GM19397 (cell line): ENCODE results near the gene ATG16L2.
"Not testable (repeated sequence)": the region's sequence is repeated elsewhere in the genome, so short reads cannot be mapped to it uniquely, and the experiment has no call there.

ENCODE experiments used
- ATAC-seq: cut with Tn5 transposase; IDR thresholded peaks from one replicate; pipeline ENCODE4 v1.9.1; 2021; ENCODE audit warnings: mild to moderate bottlenecking, moderate library complexity; ENCODE audit not compliant: unreplicated experiment

ATG16L2 gene

DNA sequence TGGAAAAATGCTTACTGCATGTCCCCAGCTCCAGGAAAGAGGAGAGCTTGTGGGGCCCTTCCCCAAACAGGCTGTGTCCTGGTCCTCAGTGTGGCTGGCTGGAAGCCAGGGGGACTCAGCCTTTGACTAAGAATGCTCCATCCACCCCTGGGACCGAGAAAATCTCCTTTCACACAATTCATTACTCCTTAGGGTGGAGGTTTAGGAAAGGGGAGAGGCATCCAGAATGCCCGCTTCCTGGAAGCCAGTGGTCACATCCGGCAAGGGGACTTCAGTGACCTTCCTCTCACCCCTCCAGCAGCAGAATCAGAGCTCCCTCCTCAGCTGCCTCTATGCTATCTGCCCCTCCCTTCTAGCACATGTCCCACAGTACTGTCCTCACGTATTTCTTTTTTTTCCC lies 21.9 kb downstream of the ATG16L2 start:
- ATAC-seq = no peak

DNA sequence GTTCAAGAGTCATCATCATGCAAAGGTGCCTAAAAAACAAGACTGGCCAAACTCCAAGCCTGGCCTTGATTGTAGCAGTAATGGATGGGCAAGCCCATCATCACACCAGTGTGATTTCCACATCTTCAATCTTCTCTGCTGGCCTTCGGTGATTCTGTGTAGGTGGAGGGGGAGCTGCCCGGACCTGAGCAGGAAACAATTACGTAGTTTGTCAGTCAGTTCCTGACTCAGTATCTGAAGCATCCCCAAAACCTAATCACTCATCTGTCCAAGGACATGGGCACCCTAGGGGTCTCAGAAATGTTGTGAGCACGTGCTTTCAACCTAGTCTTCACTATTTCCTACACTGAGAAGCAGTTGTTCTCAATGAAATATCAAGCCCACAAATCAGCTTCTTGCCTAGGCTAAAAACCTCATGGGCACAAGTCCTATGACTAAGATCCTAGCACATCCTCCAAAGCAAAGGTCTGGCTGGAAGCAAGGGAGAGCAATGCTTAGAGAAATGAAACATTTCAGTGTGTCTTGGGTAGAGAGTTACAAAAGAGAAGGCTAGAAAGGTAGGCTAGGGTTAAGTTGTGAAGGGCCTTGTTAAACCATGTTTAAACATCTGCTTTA lies 24.6 kb downstream of the ATG16L2 start:
- ATAC-seq = no peak

DNA sequence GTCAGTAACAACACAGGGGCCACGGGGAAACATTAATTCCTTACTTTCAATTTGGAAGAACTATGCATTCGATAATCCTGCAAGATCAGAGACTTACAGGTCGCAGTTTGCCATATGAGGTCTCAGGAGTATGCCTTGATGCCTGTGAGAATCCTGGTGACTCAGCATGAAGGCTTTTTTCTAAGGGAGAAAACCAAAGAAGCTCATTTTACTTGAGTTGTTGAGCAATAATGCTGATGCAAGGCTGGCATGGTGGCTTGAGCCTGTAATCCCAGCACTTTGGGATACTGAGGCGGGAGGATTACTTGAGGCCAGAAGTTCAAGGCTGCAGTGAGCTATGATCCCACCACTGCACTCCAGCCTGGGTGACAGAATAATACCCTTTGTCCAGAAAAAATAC lies 26.6 kb downstream of the ATG16L2 start:
- ATAC-seq = no peak

DNA sequence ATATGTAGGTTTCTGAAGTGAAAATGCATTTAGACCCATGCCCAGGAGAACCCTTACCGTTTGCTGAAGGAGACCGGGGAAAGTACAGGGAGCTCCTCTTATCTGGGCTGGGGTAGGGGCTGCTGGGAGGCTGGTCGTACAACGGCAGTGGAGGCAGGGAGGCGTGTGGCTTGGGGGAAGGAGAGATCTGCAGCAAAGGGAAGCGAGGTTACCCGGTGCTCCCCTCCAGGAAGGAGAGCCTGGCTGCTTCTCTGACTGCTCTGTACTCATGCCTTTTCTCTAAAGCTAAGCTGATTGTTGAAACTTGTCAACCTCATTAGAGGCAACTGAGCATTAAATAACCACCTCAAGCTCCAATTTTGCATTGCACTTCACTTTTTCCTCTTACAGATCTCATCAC lies 27.2 kb downstream of the ATG16L2 start:
- no peak for ATAC-seq

DNA sequence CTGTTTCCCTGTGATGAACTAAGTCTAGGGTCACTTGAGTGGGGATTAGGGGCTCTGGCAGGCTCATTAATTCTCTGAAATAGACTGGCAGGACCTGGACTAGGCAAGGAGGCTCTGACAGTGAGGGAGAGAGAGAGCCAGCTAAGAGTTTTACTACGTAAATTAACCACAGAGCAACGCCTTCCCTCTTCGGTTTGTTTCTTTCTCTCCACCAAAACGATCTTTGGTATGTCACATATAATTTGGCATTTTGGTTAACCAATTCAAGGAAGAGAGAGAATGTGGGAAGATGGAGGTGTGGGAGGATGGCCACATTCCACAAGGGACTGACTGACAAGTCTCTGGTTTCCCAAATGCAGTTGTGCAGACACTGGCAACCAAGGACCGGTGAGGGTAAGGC lies 27.9 kb downstream of the ATG16L2 start:
- no peak for ATAC-seq

DNA sequence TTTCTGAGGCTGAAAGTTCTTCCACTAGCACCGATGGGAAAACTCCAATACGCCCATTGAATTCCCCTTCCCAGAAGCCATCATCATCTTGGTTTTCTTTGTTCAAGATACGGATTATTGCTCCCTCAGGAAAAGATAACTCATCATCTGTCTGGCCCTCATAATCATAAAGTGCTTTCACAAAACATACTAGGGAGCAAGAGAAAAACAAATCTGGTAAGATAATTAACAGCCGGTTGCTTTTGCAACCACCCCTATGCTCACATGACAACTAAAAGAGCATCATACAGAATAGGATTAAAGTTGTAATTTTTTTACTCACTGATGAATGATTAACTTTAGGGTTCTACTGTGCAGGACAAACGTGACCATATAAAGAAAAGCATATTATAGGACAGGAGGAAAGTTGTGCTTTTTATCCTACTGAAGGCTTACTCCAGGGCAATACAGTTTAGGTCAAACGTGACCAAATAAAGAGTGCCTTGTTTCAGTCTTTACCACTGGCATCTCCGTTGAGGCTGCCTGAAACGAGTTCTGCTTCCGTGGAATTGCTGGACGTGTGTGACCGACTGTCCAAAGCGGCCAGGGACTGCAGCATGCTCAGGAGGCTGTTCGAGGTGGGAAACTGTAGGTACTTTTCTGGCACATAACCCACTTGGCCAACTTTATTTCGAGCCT lies 28.6 kb downstream of the ATG16L2 start:
- ATAC-seq = no peak

DNA sequence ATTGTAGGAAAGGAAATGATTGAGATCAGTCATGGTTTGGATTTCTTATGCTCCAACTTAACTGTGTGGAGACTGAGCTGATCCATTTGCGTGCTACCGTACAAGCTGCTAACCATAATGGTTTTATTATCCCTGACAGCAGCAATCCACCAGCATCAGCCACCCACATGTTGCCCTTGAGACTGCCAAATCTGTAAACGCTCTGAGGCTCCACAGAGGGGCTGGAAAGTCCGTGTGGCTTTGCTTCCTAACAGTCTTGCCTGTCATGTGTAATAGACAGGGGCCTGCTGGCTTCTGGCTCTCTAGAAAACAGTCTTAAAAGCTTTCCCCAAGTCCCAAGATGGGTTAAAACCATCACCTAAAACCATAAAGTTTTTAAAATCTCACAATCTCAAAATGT lies 30.1 kb downstream of the ATG16L2 start:
- no peak for ATAC-seq

DNA sequence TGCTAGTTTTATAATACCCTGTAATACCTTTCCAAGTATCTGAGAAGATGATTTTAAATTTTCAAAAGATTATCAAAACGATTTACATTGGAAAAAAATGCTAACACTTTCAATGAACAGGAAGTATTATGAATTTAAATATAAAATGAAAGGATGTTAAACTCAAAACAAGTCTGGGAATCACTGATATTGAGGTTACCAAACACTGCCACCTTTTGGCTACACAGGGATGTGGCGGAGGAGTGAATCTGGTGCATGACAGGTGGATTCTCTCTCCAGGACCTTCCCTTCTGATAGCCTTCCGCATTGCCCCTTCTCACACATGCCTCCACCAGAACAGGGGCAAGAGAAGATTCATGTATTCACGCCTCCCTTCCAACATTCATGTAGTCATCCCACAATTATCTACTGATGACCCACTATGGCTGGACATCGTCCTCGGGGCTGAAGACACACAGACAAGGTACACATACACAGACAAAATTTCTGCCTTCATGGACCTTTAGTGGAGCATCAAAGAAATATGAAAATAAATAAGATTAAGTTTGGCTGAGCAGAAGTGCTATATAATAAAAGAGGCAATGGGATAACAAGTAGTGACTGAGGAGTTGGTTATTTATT lies 34.7 kb downstream of the ATG16L2 start:
- ATAC-seq = no peak

DNA sequence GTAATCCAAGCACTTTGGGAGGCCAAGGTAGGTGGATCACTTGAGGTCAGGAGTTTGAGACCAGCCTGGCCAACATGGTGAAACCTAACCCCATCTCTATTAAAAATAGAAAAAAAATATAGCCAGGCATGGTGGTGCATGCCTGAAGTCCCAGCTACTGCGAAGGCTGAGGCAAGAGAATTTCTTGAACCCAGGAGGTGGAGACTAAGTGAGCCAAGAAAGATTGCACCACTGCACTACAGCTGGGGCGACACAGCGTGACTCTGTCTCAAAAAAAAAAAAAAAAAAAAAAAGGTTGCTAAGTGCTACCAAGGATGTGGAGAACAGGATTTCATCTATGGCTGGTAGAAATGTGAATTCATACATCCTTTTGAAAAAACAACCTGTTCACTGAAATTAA lies 36.6 kb downstream of the ATG16L2 start:
- no peak for ATAC-seq

DNA sequence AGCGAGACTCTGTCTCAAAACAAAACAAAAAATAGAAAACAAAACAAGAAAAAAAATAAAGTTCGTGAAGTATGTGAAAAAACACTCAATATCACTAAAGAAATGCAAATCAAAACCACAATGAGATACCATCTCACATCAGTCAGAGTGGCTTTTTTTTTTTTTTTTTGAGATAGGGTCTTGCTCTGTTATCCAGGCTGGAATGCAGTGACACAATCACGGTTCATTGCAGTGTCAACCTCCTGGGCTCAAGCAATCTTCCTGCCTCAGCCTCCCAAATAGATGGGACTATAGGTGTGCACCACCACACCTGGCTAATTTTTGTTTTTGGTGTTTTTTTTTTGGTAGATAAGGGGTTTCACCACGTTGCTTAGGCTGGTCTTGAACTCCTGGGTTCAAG lies 37.5 kb downstream of the ATG16L2 start:
- no peak for ATAC-seq

DNA sequence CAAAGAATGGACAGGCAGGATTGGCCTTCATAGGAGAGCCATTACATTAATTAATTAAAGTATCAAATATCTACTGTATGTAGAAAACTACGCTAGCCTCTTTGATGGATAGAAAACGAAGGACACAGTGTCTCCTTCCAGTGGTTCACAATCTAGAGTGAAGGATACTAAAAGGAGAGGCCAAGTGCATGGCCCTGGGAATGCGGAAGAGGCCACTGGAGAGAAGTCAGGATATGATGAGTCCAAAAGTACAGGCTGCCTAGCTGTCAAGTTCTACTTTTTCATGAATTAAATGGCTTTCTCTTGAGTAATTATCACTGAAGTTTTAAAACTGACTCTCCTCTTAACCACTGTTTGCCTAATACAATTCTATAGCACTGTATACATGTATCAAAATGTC lies 41.9 kb downstream of the ATG16L2 start:
- ATAC-seq = no peak

DNA sequence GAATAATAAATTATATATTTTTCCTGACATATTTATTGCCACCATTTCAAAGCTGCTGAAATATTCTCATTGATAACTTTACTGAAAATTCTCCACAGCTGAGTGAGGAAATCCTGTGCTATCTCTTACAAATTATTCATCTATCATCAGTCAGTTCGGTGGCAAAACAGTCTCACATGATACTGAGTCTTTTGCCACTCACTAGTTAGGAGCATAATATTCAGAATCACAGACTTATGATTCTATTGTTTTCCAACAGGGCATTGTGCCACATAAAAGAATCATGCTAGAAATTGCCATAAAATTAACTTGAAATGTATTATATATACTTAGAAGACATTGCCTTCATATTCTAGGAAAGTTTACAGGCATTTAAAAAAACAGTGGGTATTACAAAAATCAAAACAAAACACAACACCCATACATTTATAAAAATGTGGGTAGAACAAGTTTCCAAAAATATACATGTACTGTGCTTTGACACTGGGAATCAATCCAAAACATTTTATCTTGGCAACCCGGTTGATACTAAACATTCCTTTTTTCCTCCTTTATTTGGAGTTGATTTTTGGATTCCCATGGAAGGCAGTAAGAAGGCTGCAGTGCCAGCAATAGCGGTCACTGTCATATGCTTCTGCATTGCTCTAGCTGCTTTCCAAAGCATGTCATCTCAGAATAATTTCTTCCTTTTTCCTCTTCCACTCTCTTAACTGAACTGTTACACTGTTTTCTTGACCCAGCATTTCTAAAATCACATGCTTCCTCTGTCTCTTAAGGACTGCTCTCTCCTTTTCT lies 42.5 kb downstream of the ATG16L2 start:
- ATAC-seq = no peak

DNA sequence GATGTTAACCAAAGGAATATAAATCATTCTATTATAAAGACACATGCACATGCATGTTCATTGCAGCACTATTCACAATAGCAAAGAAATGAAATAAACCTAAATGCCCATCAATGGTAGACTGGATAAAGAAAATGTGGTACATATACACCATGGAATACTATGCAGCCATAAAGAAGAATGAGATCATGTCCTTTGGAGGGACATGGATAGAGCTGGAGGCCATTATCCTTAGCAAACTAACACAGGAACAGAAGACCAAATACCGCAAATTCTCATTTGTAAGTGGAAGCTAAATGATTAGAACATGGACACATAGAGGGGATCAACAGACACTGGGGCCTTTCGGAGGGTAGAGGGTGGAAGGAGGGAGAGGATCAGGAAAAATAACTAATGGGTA lies 44.1 kb downstream of the ATG16L2 start:
- ATAC-seq = not testable (repeated sequence)

DNA sequence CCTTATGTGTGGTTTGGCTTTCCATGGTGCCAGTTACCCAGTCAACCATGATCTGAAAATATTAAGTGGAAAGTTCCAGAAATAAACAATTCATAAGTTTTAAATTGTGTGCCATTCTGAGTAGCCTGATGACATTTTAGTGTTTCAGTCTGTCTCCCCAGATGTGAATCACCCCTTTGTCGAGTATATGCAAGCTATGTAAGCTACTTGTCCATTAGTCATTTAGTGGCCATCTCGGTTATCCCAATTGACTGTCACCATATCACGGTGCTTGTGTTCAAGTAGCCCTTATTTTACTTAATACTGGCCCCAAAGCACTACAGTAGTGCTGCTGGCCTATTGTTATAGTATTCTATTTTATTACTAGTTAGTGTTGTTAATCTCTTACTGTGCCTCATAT lies 44.9 kb downstream of the ATG16L2 start:
- no peak for ATAC-seq

DNA sequence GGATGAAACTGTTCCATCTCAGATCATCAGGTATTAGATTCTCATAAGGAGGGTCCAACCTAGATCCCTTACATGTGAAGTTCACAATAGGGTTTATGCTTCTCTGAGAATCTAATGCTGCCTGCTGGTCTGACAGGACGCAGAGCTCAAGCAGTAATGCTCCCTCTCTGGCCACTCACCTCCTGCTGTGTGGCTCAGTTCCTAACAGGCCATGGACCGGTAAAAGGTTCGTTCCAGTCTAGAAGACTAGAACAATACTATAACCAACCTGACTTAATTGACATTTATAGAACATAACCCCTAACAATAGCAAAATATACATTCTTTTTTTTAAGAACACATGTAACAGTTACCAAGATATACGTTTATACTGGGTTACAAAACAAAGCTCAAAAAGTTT lies 45.8 kb downstream of the ATG16L2 start:
- ATAC-seq = no peak

DNA sequence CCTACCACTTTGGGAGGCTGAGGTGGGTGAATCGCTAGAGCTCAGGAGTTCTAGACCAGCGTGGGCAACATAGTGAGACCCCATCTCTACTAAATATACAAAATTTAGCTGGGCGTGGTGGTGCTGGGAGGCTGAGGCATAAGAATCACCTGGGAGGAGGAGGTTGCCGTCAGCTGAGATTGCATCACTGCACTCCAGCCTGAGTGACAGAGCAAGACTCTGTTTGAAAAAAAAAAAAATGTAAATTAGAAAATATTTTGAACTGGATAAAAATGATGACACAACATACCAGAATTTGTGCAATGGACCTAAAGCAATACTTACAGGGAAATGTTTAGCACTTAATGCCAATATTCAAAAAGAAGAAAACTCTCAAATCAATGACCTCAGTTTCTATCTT lies 46.4 kb downstream of the ATG16L2 start:
- no peak for ATAC-seq

DNA sequence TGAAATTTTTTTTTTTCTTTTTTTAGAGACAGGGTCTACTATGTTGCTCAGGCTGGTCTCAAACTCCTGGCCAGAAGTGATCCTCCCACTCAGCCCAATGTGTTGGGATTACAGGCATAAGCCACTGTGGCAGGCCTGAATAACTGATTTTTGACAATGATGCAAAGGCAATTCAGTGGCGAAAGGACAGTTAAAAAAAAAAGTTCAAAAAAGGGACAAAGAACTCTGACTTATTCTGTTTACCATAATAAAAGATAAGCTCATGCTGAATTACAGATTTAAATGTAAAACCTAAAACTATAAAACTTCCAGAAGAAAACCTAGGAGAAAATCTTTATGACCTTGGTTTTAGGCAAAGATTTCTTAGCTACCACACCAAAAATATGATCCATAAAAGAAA lies 48.9 kb downstream of the ATG16L2 start:
- no peak for ATAC-seq

DNA sequence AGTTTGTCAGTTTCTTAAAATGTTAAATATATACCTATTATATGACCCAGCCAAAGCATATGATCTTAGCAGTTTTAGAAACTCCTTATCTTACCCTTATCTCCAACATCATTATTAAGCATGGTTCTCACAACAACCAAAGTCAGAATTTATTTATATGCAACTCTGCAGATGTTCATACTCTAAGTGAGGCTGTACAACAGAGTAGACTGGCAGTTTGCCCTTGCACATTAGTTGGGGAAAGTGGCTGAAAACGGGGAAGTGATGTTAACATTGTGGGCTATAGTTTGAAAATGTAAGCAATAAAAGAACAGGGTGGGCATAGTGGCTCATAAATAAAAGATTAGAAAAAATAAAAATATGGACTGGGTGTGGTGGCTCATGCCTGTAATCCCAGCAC lies 49.7 kb downstream of the ATG16L2 start:
- ATAC-seq = no peak

DNA sequence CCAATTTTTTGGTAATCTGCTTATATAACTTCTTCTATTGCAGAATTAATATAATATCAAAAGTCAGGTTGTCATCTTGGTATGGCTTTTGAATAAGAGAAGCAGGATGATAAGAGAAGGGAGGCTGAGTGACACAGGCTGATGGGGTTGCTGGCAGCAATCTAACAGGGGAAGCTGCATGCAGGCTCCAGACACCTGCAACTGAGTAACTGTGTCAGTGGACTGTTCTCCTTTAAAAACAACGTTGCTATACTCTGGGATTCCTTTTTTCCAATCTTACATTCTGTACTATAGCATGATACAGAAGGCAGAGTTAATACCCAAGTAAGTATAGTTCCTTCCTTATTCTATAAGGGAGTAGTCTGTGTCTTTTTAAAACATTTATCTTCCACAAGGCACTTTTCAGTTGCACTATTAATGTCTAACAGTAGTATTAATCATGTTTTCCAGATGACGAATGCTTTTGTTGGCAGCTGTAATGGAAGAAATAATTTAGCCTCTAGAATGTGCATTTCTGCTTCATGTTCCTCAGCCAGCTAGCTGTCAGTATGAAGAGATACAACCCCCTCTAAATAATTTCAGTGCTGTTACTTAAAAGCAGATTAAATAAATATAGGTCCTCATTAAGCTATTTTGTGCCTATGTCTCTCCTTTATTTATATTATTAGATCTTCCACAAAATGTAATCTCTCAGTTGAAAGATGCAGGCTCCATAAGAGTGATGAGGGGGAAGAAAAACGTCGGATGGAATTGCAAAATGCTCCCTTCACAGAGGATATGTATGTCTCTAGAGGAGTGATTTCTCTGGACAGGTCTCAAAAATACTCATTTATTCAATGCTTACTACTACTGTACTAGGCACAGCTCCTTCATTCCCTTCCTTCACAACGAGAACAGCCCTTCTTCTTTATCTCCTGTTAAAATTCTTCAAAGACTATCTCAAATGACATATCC lies 50.8 kb downstream of the ATG16L2 start:
- ATAC-seq = no peak

DNA sequence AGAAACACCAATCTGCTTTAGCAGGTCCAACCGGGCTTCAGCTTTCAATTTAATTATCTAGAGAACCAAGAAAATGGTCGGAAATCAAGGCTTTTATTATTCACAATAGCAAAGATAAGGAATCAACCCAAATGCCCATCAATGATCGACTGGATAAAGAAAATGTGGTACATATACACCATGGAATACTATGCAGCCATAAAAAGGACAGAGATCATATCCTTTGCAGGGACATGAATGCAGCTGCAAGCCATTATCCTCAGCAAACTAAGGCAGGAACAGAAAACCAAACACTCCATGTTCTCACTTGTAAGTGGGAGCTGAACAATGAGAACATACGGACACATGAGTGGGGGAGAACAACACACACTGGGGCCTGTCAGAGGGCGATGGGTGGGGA lies 53.8 kb downstream of the ATG16L2 start:
- no peak for ATAC-seq

DNA sequence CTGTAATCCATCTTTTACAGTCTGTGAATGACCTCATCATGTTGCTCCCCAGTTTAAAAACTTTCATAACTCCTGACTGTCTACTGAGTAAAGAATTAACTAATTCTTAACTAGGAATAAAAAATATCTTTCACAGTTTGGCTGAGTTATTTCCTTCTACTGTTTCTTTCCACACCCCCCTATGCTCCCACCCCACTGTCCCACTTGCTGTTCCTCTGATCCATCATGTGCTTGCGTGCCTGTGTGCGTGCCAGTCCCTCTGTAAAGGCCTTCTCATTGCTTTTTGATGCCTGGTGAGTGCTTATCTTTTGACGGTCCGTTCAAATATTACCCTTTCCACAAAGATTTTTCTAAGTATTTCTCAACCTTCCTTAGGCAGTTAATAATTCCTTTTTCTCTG lies 55.6 kb downstream of the ATG16L2 start:
- no peak for ATAC-seq
